GM23338 (cell line): Measurements from ENCODE around the gene SLC27A3. TPM values are rescaled to one million over a fixed set of nuclear protein-coding genes. Genes with fewer than 3 reads are reported as not detected.
A peak's percentile ranks its signal among the peaks of the same experiment; 100 is the strongest.

Experiments used
- ATAC-seq: fragments of 200-7000 bp; cut with Tn5 transposase; 3 replicates; pipeline ENCODE4 v1.9.1; 2020
- DNase-seq: peaks from one replicate; pipeline ENCODE4 v3.0.0-alpha.2; 2015; ENCODE audit warnings: low spot score
- H2AFZ ChIP-seq: fragments of 200-600 bp; sonication (generic); 2 replicates; pipeline ENCODE4 v1.8.0; 2016; ENCODE audit warnings: antibody characterized with exemption, mild to moderate bottlenecking, moderate library complexity
- H3F3A ChIP-seq: fragments of 200-600 bp; sonication (generic); replicated peaks from 2 replicates; pipeline ENCODE4 v1.8.0; 2017; ENCODE audit warnings: antibody characterized with exemption, mixed run types, low read depth
- H3K27ac ChIP-seq: fragments of 200-600 bp; sonication (generic); 2 replicates; pipeline ENCODE4 v1.6.1; 2016; ENCODE audit warnings: low read depth
- H3K27me3 ChIP-seq: fragments of 200-600 bp; sonication (generic); 2 replicates; pipeline ENCODE4 v1.8.0; 2016; ENCODE audit warnings: mild to moderate bottlenecking, mixed run types, moderate library complexity; ENCODE audit not compliant: insufficient read depth
- H3K36me3 ChIP-seq: fragments of 200-600 bp; sonication (generic); 2 replicates; pipeline ENCODE4 v1.8.0; 2016; ENCODE audit warnings: mild to moderate bottlenecking; ENCODE audit not compliant: insufficient read depth
- H3K4me1 ChIP-seq: fragments of 200-600 bp; sonication (generic); 2 replicates; pipeline ENCODE4 v1.8.0; 2016; ENCODE audit warnings: mild to moderate bottlenecking, moderate library complexity; ENCODE audit not compliant: insufficient read depth
- H3K4me2 ChIP-seq: fragments of 200-600 bp; sonication (generic); 2 replicates; pipeline ENCODE4 v1.7.1; 2017; ENCODE audit warnings: mixed run types
- H3K4me3 ChIP-seq: fragments of 200-600 bp; sonication (generic); 2 replicates; pipeline ENCODE4 v1.6.1; 2016; ENCODE audit warnings: mixed run types
- H3K79me2 ChIP-seq: fragments of 200-600 bp; sonication (generic); replicated peaks from 2 replicates; pipeline ENCODE4 v1.8.0; 2017; ENCODE audit warnings: mild to moderate bottlenecking; ENCODE audit not compliant: insufficient read depth
- H3K9me2 ChIP-seq: fragments of 200-600 bp; sonication (generic); 2 replicates; pipeline ENCODE4 v1.8.0; 2017; ENCODE audit not compliant: insufficient read depth
- H4K20me1 ChIP-seq: fragments of 200-600 bp; sonication (generic); replicated peaks from 2 replicates; pipeline ENCODE4 v1.8.0; 2017; ENCODE audit warnings: mild to moderate bottlenecking; ENCODE audit not compliant: insufficient read depth
- H3K27ac Mint-ChIP-seq: 2 replicates; pipeline ENCODE4 v1.8.0; 2020; ENCODE audit warnings: inconsistent platforms, mild to moderate bottlenecking, moderate library complexity, mixed read lengths
- H3K27me3 Mint-ChIP-seq: 3 replicates; pipeline ENCODE4 v1.8.0; 2022; ENCODE audit warnings: low read depth, mild to moderate bottlenecking, moderate library complexity, mixed read lengths, inconsistent platforms; ENCODE audit not compliant: insufficient read depth, poor library complexity
- H3K36me3 Mint-ChIP-seq: 3 replicates; pipeline ENCODE4 v1.8.0; 2021; ENCODE audit warnings: low read depth, mild to moderate bottlenecking, inconsistent platforms, moderate library complexity, mixed read lengths
- H3K4me1 Mint-ChIP-seq: 3 replicates; pipeline ENCODE4 v1.8.0; 2020; ENCODE audit warnings: mild to moderate bottlenecking, inconsistent platforms, mixed read lengths
- H3K4me3 Mint-ChIP-seq: 3 replicates; pipeline ENCODE4 v1.8.0; 2021; ENCODE audit warnings: moderate library complexity, mild to moderate bottlenecking, inconsistent platforms, mixed read lengths
- H3K9me3 Mint-ChIP-seq: 3 replicates; pipeline ENCODE4 v1.8.0; 2020; ENCODE audit warnings: moderate library complexity, mild to moderate bottlenecking, inconsistent platforms, mixed read lengths
- CREB1 ChIP-seq: fragments of 250-450 bp; sonication (Bioruptor Pico); IDR thresholded peaks from 2 replicates; pipeline ENCODE4 v1.5.0; 2020; ENCODE audit warnings: low read depth, mild to moderate bottlenecking, moderate library complexity
- CTCF ChIP-seq, 2 experiments: fragments of 200-600 bp in 1 of 2; sonication (generic) in 1 of 2; conservative IDR thresholded peaks; 2 replicates each; pipeline versions ENCODE4 v1.5.1 to v1.6.1; 2016 to 2017; ENCODE audit warnings: antibody characterized with exemption in 2 of 2, low read depth in 2 of 2, mild to moderate bottlenecking in 2 of 2, moderate library complexity in 1 of 2
- EZH2 ChIP-seq: fragments of 200-600 bp; sonication (generic); IDR thresholded peaks from one replicate; pipeline ENCODE4 v1.8.0; 2017; ENCODE audit warnings: antibody characterized with exemption, mild to moderate bottlenecking, low read depth; ENCODE audit not compliant: unreplicated experiment
- EZH2phosphoT487 ChIP-seq: fragments of 200-600 bp; sonication (generic); IDR thresholded peaks from one replicate; pipeline ENCODE4 v1.8.1; 2018; ENCODE audit warnings: antibody characterized with exemption; ENCODE audit not compliant: unreplicated experiment
- JUNB ChIP-seq: IDR thresholded peaks from one replicate; pipeline ENCODE4 v1.6.1; 2016; ENCODE audit warnings: antibody characterized with exemption; ENCODE audit not compliant: unreplicated experiment
- POLR2AphosphoS5 ChIP-seq: IDR thresholded peaks from 2 replicates; pipeline ENCODE4 v1.6.1; 2016; ENCODE audit warnings: antibody characterized with exemption, low read depth
- polyA plus RNA-seq: library from polyadenylated mRNA; unstranded; fragments of >200 nt; fragmentation: Nextera tagmentation; extraction: Ambion mirVana; gene quantifications from 2 replicates; pipeline ENCODE4 v1.2.1, GENCODE V29; 2016
- total RNA-seq: library from RNA; depleted of rRNA; stranded (reverse); fragments of >200 nt; shearing (Covaris generic); gene quantifications from 2 replicates; pipeline ENCODE4 v1.2.3, GENCODE V29; 2014
- TF ChIP-seq, protein P1 (sequence below): IDR thresholded peaks from one replicate; pipeline ENCODE4 v1.6.1; 2018; ENCODE audit warnings: antibody characterized with exemption; ENCODE audit not compliant: unreplicated experiment
- TF ChIP-seq, protein P2 (sequence below): IDR thresholded peaks from 2 replicates; pipeline ENCODE4 v1.6.1; 2016; ENCODE audit warnings: antibody characterized with exemption
- TF ChIP-seq, protein P3 (sequence below): fragments of 250-450 bp; sonication (Bioruptor Pico); IDR thresholded peaks from 2 replicates; pipeline ENCODE4 v1.5.0; 2020; ENCODE audit warnings: mild to moderate bottlenecking, moderate library complexity

SLC27A3 gene
- total and polyA plus RNA-seq, 2 experiments from 2014 or later = 24.2 to 26.3 TPM

- TF ChIP-seq, protein P1, sequence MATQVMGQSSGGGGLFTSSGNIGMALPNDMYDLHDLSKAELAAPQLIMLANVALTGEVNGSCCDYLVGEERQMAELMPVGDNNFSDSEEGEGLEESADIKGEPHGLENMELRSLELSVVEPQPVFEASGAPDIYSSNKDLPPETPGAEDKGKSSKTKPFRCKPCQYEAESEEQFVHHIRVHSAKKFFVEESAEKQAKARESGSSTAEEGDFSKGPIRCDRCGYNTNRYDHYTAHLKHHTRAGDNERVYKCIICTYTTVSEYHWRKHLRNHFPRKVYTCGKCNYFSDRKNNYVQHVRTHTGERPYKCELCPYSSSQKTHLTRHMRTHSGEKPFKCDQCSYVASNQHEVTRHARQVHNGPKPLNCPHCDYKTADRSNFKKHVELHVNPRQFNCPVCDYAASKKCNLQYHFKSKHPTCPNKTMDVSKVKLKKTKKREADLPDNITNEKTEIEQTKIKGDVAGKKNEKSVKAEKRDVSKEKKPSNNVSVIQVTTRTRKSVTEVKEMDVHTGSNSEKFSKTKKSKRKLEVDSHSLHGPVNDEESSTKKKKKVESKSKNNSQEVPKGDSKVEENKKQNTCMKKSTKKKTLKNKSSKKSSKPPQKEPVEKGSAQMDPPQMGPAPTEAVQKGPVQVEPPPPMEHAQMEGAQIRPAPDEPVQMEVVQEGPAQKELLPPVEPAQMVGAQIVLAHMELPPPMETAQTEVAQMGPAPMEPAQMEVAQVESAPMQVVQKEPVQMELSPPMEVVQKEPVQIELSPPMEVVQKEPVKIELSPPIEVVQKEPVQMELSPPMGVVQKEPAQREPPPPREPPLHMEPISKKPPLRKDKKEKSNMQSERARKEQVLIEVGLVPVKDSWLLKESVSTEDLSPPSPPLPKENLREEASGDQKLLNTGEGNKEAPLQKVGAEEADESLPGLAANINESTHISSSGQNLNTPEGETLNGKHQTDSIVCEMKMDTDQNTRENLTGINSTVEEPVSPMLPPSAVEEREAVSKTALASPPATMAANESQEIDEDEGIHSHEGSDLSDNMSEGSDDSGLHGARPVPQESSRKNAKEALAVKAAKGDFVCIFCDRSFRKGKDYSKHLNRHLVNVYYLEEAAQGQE = no peak
- no peak for TF ChIP-seq CREB1 (CRISPR knock-in tag)
Measured at GRCh38 chr1:153774780-153775457, at the start of gene SLC27A3 (continued).

DNA sequence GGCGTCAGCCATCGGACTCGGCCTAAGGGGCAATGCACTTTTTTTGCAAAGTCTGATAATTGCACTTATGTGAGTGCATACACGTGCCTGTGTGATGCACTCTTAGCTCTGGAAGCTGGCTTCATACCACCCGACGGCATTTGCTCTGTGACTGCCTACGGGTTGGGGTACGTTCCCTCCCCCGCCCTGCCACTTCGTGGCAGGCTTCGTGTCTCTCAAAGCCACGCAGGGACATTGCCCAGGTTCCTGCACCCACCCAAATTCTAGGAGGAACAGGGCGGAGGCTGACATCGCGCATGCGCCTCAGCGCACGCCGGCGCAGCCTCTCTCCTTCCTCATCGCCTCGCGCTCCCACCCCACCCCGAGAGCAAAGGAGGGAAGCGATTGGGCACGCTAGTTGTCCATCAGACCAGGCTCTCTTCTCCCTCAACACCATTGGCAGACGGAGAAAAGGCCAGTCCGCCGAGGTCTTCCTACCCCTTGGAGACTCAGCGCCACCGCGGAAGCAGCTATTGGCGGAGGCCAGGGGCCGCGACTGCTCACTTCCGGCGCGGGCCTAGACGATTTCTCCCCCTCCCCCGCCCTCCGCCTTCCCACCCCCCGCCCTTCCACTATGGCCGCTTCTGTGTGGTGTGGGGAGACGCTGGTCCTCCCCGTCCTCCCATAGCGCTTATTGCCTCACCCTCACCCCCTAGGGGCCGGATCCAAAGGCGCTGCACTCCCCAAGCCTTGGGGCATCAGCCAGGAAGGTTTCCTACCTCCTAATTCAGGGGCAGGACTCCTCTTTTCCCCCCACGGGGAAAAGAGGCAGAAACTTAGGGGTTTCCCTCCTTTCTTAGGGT is 47.5 kb upstream of the SLC27A3 start, which contains the start of gene INTS3:
INTS3 (plus strand) TSS at position 588 of the 842 bp plus-strand sequence. CDS start 585 bp downstream, outside the sequence.
- peak within 1 kb of the TSS; percentile 64; the same call in 1 of the 2 replicates for H2AFZ ChIP-seq
- H3K4me3 Mint-ChIP-seq = peak within 1 kb of the TSS; percentile 95
- peaks cover 18% of the 10 kb centered on the region for H3K4me1 ChIP-seq
- peak within 1 kb of the TSS; percentile 99 for H3K27ac ChIP-seq
- peaks cover 28% of the 10 kb centered on the region for H3K4me1 Mint-ChIP-seq
- H3K9me2 ChIP-seq = no peaks in the 10 kb centered on the region
- peaks cover 29% of the 10 kb centered on the region for H3K36me3 Mint-ChIP-seq
- peak within 1 kb of the TSS; percentile 97 for H3K4me3 ChIP-seq
- no peaks in the 10 kb centered on the region for H3K27me3 ChIP-seq
- peaks cover 30% of the 10 kb centered on the region for H3K79me2 ChIP-seq
- H3K36me3 ChIP-seq = 0 out of 2 replicates have a peak, but pooled peaks cover 6% of the 10 kb centered on the region
- H3K4me2 ChIP-seq = peak within 1 kb of the TSS; percentile 100
- no peaks in the 10 kb centered on the region for H3K9me3 Mint-ChIP-seq
- H3K27ac Mint-ChIP-seq = peak within 1 kb of the TSS; percentile 98
- ATAC-seq (peak; percentile 98), DNase-seq (peak; percentile 100)
- H3F3A ChIP-seq = peaks cover 15% of the 10 kb centered on the region
- H4K20me1 ChIP-seq = no peaks in the 10 kb centered on the region
- H3K27me3 Mint-ChIP-seq = peaks cover 10% of the 10 kb centered on the region
- TF ChIP-seq JUNB (no peak), EZH2phosphoT487 (no peak), EZH2 (no peak), CTCF (conservative IDR thresholded peaks at IDR 0.05; ENCODE audit: low read depth in 2 of 2) (peak in 1 of 2 experiments; percentile 19; a peak in 1 of 4 replicates), CREB1 (CRISPR knock-in tag) (peak; percentile 62), POLR2AphosphoS5 (peak; percentile 80)
- TF ChIP-seq, protein P2, sequence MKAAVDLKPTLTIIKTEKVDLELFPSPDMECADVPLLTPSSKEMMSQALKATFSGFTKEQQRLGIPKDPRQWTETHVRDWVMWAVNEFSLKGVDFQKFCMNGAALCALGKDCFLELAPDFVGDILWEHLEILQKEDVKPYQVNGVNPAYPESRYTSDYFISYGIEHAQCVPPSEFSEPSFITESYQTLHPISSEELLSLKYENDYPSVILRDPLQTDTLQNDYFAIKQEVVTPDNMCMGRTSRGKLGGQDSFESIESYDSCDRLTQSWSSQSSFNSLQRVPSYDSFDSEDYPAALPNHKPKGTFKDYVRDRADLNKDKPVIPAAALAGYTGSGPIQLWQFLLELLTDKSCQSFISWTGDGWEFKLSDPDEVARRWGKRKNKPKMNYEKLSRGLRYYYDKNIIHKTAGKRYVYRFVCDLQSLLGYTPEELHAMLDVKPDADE = no peak; the same call in 1 of the 2 replicates
- TF ChIP-seq, protein P3, sequence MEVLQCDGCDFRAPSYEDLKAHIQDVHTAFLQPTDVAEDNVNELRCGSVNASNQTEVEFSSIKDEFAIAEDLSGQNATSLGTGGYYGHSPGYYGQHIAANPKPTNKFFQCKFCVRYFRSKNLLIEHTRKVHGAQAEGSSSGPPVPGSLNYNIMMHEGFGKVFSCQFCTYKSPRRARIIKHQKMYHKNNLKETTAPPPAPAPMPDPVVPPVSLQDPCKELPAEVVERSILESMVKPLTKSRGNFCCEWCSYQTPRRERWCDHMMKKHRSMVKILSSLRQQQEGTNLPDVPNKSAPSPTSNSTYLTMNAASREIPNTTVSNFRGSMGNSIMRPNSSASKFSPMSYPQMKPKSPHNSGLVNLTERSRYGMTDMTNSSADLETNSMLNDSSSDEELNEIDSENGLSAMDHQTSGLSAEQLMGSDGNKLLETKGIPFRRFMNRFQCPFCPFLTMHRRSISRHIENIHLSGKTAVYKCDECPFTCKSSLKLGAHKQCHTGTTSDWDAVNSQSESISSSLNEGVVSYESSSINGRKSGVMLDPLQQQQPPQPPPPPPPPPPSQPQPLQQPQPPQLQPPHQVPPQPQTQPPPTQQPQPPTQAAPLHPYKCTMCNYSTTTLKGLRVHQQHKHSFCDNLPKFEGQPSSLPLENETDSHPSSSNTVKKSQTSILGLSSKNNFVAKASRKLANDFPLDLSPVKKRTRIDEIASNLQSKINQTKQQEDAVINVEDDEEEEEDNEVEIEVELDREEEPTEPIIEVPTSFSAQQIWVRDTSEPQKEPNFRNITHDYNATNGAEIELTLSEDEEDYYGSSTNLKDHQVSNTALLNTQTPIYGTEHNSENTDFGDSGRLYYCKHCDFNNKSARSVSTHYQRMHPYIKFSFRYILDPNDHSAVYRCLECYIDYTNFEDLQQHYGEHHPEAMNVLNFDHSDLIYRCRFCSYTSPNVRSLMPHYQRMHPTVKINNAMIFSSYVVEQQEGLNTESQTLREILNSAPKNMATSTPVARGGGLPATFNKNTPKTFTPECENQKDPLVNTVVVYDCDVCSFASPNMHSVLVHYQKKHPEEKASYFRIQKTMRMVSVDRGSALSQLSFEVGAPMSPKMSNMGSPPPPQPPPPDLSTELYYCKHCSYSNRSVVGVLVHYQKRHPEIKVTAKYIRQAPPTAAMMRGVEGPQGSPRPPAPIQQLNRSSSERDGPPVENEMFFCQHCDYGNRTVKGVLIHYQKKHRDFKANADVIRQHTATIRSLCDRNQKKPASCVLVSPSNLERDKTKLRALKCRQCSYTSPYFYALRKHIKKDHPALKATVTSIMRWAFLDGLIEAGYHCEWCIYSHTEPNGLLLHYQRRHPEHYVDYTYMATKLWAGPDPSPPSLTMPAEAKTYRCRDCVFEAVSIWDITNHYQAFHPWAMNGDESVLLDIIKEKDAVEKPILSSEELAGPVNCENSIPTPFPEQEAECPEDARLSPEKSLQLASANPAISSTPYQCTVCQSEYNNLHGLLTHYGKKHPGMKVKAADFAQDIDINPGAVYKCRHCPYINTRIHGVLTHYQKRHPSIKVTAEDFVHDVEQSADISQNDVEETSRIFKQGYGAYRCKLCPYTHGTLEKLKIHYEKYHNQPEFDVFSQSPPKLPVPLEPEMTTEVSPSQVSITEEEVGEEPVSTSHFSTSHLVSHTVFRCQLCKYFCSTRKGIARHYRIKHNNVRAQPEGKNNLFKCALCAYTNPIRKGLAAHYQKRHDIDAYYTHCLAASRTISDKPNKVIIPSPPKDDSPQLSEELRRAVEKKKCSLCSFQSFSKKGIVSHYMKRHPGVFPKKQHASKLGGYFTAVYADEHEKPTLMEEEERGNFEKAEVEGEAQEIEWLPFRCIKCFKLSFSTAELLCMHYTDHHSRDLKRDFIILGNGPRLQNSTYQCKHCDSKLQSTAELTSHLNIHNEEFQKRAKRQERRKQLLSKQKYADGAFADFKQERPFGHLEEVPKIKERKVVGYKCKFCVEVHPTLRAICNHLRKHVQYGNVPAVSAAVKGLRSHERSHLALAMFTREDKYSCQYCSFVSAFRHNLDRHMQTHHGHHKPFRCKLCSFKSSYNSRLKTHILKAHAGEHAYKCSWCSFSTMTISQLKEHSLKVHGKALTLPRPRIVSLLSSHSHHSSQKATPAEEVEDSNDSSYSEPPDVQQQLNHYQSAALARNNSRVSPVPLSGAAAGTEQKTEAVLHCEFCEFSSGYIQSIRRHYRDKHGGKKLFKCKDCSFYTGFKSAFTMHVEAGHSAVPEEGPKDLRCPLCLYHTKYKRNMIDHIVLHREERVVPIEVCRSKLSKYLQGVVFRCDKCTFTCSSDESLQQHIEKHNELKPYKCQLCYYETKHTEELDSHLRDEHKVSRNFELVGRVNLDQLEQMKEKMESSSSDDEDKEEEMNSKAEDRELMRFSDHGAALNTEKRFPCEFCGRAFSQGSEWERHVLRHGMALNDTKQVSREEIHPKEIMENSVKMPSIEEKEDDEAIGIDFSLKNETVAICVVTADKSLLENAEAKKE (CRISPR knock-in tag) = no peak
